GM18508 (cell line): ENCODE results near the gene SH2D3C.

Source experiments
- ATAC-seq: cut with Tn5 transposase; IDR thresholded peaks from one replicate; pipeline ENCODE4 v1.9.1; 2021; ENCODE audit warnings: moderate number of reproducible peaks; ENCODE audit not compliant: insufficient read depth, unreplicated experiment

The SH2D3C gene

GRCh38 chr9:127808347-127809001 is 30.0 kb upstream of the SH2D3C start:
- no peak for ATAC-seq

- no peak for ATAC-seq
Observed at GRCh38 chr9:127806871-127807270, 28.4 kb upstream of the SH2D3C start.

- no peak for ATAC-seq
Observed at GRCh38 chr9:127805620-127806019, 27.2 kb upstream of the SH2D3C start.

GRCh38 chr9:127803507-127804352 is 25.3 kb upstream of the SH2D3C start:
- no peak for ATAC-seq

- no peak for ATAC-seq
Observed at GRCh38 chr9:127802576-127803443, 24.3 kb upstream of the SH2D3C start, which contains the start of gene FPGS. Gene FPGS, plus strand, starts transcription at chr9:127802882. Its CDS starts 43 bp downstream, at chr9:127802925.

- ATAC-seq: no peak
Observed at GRCh38 chr9:127801955-127802575, 23.6 kb upstream of the SH2D3C start.

GRCh38 chr9:127796852-127797370 is 18.4 kb upstream of the SH2D3C start:
- ATAC-seq: no peak

- ATAC-seq: no peak
Observed at GRCh38 chr9:127796225-127796813, 17.9 kb upstream of the SH2D3C start.

- ATAC-seq: no peak
Observed at GRCh38 chr9:127794001-127794791, 15.7 kb upstream of the SH2D3C start.

GRCh38 chr9:127793093-127793708 is 14.7 kb upstream of the SH2D3C start:
- ATAC-seq: no peak

GRCh38 chr9:127792417-127793031 is 14.1 kb upstream of the SH2D3C start:
- ATAC-seq: no peak

GRCh38 chr9:127791085-127791484 is 12.6 kb upstream of the SH2D3C start:
- no peak for ATAC-seq

- no peak for ATAC-seq
Observed at GRCh38 chr9:127790094-127790855, 11.8 kb upstream of the SH2D3C start.

GRCh38 chr9:127789179-127789578 is 10.7 kb upstream of the SH2D3C start:
- ATAC-seq: no peak

GRCh38 chr9:127788337-127789011 is 10.0 kb upstream of the SH2D3C start:
- no peak for ATAC-seq

GRCh38 chr9:127786773-127787104 is 8.3 kb upstream of the SH2D3C start:
- ATAC-seq: no peak
